ENCODE results near the gene MYEOV. TPM values are rescaled to one million over a fixed set of nuclear protein-coding genes. Genes with fewer than 3 reads are reported as not detected.

The MYEOV gene
- total RNA-seq, 1 experiment from 2014 or later: 0.22 TPM

DNA sequence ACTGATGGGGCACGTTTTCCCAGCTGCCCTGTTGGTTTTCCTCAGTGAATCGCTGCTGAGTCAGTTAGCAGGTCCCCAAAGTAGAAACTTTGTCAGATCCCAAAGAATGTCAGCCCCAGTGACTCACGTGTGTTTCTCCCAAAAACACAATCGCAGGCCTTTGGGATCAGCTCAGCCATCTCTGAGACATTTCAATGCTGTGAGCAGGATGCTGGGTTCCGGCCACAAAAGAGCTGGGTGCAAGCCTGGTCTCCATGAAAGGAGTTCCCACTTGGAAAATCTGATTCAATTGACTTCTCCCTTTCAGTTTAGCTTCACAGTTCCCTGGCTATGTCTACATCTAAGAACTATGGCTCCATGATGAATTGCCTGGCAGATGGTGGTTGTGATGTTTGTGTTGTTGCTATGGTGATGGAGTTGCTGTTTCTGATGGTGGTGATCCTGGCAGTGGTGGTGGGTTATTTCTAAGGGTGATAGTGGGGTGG is 28.0 kb downstream of the MYEOV start:
- no peak overlapping the region for H3K4me3 Mint-ChIP-seq
- Histone ChIP-seq H4K91ac (ENCODE audit: insufficient read length, low read depth, low read length) (no peak overlapping the region), H3K18ac (ENCODE audit: insufficient read length, low read depth, low read length) (no peak overlapping the region), H3K4me2 (ENCODE audit: insufficient read depth, insufficient read length, low read length) (no peak overlapping the region), H3K23me2 (ENCODE audit: insufficient read length, low read depth, low read length, poor library complexity, severe bottlenecking) (no peaks in the 10 kb centered on the region), H2BK120ac (ENCODE audit: low read depth, low read length, poor library complexity, severe bottlenecking) (no peak overlapping the region), H3K56ac (ENCODE audit: insufficient read length, low read depth, low read length) (no peak overlapping the region), H4K8ac (replicated peaks; ENCODE audit: insufficient read length, low read depth, low read length) (no peak overlapping the region), H2BK15ac (ENCODE audit: low read depth, low read length) (no peak overlapping the region), H2BK12ac (ENCODE audit: insufficient read length, low read depth, low read length) (no peak overlapping the region), H3K4ac (ENCODE audit: low read depth, low read length) (no peak overlapping the region), H3K23ac (ENCODE audit: insufficient read length, low read depth, low read length) (no peak overlapping the region), H4K20me1 (ENCODE audit: control insufficient read depth, insufficient read depth, insufficient read length) (no peaks in the 10 kb centered on the region), H4K5ac (ENCODE audit: insufficient read length, low read depth, low read length) (no peak overlapping the region), H3K79me2 (ENCODE audit: insufficient read depth, low read length) (no peaks in the 10 kb centered on the region), H3T11ph (ENCODE audit: low read length) (no peak overlapping the region), H2BK20ac (ENCODE audit: low read depth, low read length, poor library complexity, severe bottlenecking) (no peak overlapping the region), H2AK5ac (ENCODE audit: insufficient read length, low read length) (no peak overlapping the region), H3K79me1 (ENCODE audit: insufficient read depth, low read depth, low read length, poor library complexity, severe bottlenecking) (no peaks in the 10 kb centered on the region), H3K9ac (ENCODE audit: extremely low read depth, insufficient read length, low read length) (no peak overlapping the region), H2BK5ac (ENCODE audit: insufficient read length, low read length) (no peak overlapping the region), H3K4me1 (ENCODE audit: insufficient read depth, low read length) (no peaks in the 10 kb centered on the region), H3K27me3 (ENCODE audit: insufficient read depth, low read length) (0 out of 2 replicates have a peak, but pooled peaks cover 2% of the 10 kb centered on the region), H3K9me3 (ENCODE audit: control insufficient read depth, low read depth, low read length) (no peaks in the 10 kb centered on the region), H2AFZ (ENCODE audit: low read length) (no peak overlapping the region), H3K14ac (ENCODE audit: insufficient read depth, low read length) (no peak overlapping the region), H3K27ac (ENCODE audit: insufficient read length, low read depth, low read length) (no peak overlapping the region)
- peaks cover 5% of the 10 kb centered on the region; the same call in 1 of the 2 replicates for H3K27me3 Mint-ChIP-seq (ENCODE audit: low read depth)
- H3K36me3 Mint-ChIP-seq (ENCODE audit: insufficient read depth in 1 of 3, low read depth in 3 of 3): no peaks in the 10 kb centered on the region
- no peaks in the 10 kb centered on the region; a peak in 1 of 5 replicates for H3K9me3 Mint-ChIP-seq
- no peak for TF ChIP-seq CTCF (conservative IDR thresholded peaks at IDR 0.05)
- H3K4me1 Mint-ChIP-seq: peaks cover 0 to 4% of the 10 kb centered on the region in 2 experiments; a peak in 1 of 4 replicates
- peak overlapping the region in 1 of 3 experiments; percentile 13; a peak in 1 of 7 replicates for H3K27ac Mint-ChIP-seq
- DNase-seq: no peak
- WGBS (ENCODE audit: extremely low coverage, insufficient read length, low lambda C conversion rate): no CpG with 5 or more reads among the region's 5 CpGs

Data from H9 (cell line).